ENCODE measurements around the gene G3BP1.

Gene G3BP1

GRCh38 chr5:151810449-151810848 is 38.7 kb downstream of the G3BP1 start:
- no peak for TF ChIP-seq CTCF (IDR thresholded peaks at IDR 0.05; ENCODE audit: low read depth, low read length)
- no peaks in the 10 kb centered on the region for H3K27me3 ChIP-seq
- H3K4me3 ChIP-seq (ENCODE audit: low read depth, low read length), result no peak overlapping the region
- DNase-seq, result no peak
- H3K9me3 ChIP-seq, result no peaks in the 10 kb centered on the region
- H3K4me1 ChIP-seq, result no peaks in the 10 kb centered on the region; the same call in 1 of the 2 replicates
- H3K36me3 ChIP-seq, result peaks cover 98% of the 10 kb centered on the region

- Histone ChIP-seq H3K36me3 (peaks cover 95% of the 10 kb centered on the region), H3K4me3 (ENCODE audit: low read depth, low read length) (no peak overlapping the region), H3K4me1 (no peaks in the 10 kb centered on the region; the same call in 1 of the 2 replicates), H3K9me3 (no peaks in the 10 kb centered on the region), H3K27me3 (no peaks in the 10 kb centered on the region)
- no peak for TF ChIP-seq CTCF (IDR thresholded peaks at IDR 0.05; ENCODE audit: low read depth, low read length)
- DNase-seq, result no peak
Measured at GRCh38 chr5:151810897-151811296, 39.1 kb downstream of the G3BP1 start.

GRCh38 chr5:151811593-151812321 is 40.0 kb downstream of the G3BP1 start:
- Histone ChIP-seq H3K4me3 (ENCODE audit: low read depth, low read length) (no peak overlapping the region), H3K27me3 (no peaks in the 10 kb centered on the region), H3K4me1 (no peaks in the 10 kb centered on the region), H3K36me3 (peaks cover 88% of the 10 kb centered on the region), H3K9me3 (no peaks in the 10 kb centered on the region)
- no peak for DNase-seq
- TF ChIP-seq CTCF (IDR thresholded peaks at IDR 0.05; ENCODE audit: low read depth, low read length), result no peak

DNA sequence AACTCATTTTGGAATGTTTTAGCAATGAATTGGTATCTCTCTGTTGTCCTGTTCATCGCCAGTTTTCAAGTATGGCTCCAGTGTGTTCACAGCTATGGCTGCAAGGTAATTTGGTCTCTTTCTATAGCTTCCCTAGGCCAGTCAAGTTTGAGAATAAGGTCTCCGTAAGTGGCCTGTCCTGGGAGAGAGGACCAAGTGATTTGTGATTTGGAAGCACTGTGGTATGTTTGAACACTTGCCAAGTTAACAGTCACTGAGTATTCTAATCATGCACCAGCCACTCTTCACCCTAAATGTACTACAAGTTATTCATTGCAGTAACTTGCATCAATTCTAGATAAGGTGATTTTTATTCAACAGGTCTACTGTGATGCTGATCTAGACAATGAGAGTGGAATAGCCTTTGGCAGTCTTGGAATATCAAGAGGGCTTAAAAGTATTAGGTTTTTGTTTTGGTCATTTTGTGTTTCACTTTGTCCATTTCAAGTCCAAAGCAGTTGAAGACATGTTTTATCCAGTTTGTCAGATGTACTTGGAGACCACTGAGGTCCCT is 41.1 kb downstream of the G3BP1 start:
- no peak for DNase-seq
- TF ChIP-seq CTCF (IDR thresholded peaks at IDR 0.05; ENCODE audit: low read depth, low read length), result no peak

DNA sequence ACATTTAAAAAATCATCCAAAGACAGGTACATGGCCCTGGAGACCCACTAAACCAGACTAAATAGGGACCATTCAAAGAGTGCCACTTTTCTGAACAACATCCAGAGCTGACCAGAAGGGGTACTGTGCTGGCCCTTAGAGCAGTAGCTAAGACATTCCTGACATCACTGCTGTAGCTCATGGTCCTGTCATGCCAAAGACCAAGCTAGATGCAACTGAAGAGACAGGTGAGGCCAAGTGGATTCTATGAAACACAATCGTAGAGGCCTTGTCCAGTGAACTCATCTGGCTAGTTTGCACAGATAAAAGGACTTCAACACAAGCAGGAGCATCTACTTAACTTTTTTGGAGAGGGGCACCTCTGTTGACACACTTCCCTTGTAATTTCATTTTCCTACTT is 43.3 kb downstream of the G3BP1 start:
- Histone ChIP-seq H3K4me1 (peaks cover 4% of the 10 kb centered on the region), H3K4me3 (ENCODE audit: low read depth, low read length) (no peak overlapping the region), H3K36me3 (peaks cover 76% of the 10 kb centered on the region), H3K9me3 (no peaks in the 10 kb centered on the region), H3K27me3 (no peaks in the 10 kb centered on the region)
- no peak for TF ChIP-seq CTCF (IDR thresholded peaks at IDR 0.05; ENCODE audit: low read depth, low read length)
- no peak for DNase-seq

More for the DNA sequence above, 41.1 kb downstream of the G3BP1 start:
- Histone ChIP-seq H3K27me3 (no peaks in the 10 kb centered on the region), H3K4me1 (no peaks in the 10 kb centered on the region), H3K4me3 (ENCODE audit: low read depth, low read length) (no peak overlapping the region), H3K9me3 (no peaks in the 10 kb centered on the region), H3K36me3 (peaks cover 84% of the 10 kb centered on the region)

GRCh38 chr5:151819830-151820229 is 48.1 kb downstream of the G3BP1 start:
- no peaks in the 10 kb centered on the region for H3K9me3 ChIP-seq
- peaks cover 4% of the 10 kb centered on the region for H3K4me1 ChIP-seq
- no peak for TF ChIP-seq CTCF (IDR thresholded peaks at IDR 0.05; ENCODE audit: low read depth, low read length)
- DNase-seq, result no peak
- H3K27me3 ChIP-seq, result no peaks in the 10 kb centered on the region
- H3K4me3 ChIP-seq (ENCODE audit: low read depth, low read length), result no peak overlapping the region
- H3K36me3 ChIP-seq, result peaks cover 28% of the 10 kb centered on the region
